ENCODE results near the gene MMP17.
"Not testable (repeated sequence)": the region's sequence is repeated elsewhere in the genome, so short reads cannot be mapped to it uniquely, and the experiment has no call there.

The MMP17 gene

GRCh38 chr12:131800594-131801135, 27.5 kb upstream of the MMP17 start:
- no peak for FAIRE-seq

- FAIRE-seq = no peak
Observed at GRCh38 chr12:131801254-131801866, 26.8 kb upstream of the MMP17 start.

- no peak for FAIRE-seq
Observed at GRCh38 chr12:131803961-131804521, 24.2 kb upstream of the MMP17 start.

DNA sequence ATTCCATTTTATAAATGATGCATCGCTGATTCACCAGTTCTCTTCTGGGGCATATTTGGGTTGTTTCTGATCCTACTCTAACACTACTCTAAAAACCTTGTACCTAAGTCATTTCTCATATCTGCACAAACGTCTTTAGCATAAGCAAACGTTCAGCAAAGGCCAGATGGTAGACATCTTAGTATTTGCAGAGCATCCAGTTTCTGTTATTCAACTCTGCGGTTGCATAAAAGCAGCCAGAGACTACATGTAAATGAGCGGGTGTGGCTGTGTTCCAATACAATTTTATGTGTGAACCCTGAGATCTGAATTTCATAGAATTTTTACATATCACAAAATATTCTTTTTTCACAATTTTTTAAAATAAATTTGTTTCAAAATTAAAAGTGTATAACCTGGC, 22.8 kb upstream of the MMP17 start:
- no peak for FAIRE-seq

- FAIRE-seq = no peak
Observed at GRCh38 chr12:131806674-131807073, 21.5 kb upstream of the MMP17 start.

- FAIRE-seq = no peak
Observed at GRCh38 chr12:131808744-131809371, 19.3 kb upstream of the MMP17 start.

DNA sequence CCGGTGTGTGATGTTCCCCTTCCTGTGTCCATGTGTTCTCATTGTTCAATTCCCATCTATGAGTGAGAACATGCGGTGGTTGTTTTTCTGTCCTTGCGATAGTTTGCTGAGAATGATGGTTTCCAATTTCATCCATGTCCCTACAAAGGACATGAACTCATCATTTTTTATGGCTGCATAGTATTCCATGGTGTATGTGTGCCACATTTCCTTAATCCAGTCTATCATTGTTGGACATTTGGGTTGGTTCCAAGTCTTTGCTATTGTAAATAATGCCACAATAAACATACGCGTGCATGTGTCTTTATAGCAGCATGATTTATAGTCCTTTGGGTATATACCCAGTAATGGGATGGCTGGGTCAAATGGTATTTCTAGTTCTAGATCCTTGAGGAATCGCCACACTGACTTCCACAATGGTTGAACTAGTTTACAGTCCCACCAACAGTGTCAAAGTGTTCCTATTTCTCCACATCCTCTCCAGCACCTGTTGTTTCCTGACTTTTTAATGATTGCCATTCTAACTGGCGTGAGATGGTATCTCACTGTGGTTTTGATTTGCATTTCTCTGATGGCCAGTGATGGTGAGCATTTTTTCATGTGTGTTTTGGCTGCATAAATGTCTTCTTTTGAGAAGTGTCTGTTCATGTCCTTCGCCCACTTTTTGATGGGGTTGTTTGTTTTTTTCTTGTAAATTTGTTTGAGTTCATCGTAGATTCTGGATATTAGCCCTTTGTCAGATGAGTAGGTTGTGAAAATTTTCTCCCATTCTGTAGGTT, 18.5 kb upstream of the MMP17 start:
- not testable (repeated sequence) for FAIRE-seq

GRCh38 chr12:131810726-131811125, 17.5 kb upstream of the MMP17 start:
- no peak for FAIRE-seq

DNA sequence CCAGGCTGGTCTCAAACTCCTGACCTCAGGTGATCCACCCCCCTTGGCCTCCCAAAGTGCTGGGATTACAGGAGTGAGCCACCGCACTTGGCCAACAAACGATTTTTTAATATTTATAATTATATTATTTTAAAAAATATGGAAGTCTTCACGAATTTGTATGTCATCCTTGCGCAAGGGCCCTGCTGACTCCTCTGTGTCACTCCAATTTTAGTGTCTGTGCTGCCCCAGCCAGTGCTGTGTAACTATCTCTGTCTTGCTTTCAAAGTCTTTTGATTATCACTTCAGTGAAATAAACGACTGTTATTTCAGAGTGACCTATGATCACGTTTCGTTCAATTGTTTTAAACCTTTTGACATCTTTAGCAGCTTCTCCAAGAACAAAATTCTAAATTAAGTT, 13.1 kb upstream of the MMP17 start:
- no peak for FAIRE-seq

GRCh38 chr12:131816495-131816894, 11.7 kb upstream of the MMP17 start:
- FAIRE-seq = no peak

- no peak for FAIRE-seq
Observed at GRCh38 chr12:131817241-131817640, 11.0 kb upstream of the MMP17 start.

GRCh38 chr12:131818821-131819585, 9.2 kb upstream of the MMP17 start:
- no peak for FAIRE-seq

DNA sequence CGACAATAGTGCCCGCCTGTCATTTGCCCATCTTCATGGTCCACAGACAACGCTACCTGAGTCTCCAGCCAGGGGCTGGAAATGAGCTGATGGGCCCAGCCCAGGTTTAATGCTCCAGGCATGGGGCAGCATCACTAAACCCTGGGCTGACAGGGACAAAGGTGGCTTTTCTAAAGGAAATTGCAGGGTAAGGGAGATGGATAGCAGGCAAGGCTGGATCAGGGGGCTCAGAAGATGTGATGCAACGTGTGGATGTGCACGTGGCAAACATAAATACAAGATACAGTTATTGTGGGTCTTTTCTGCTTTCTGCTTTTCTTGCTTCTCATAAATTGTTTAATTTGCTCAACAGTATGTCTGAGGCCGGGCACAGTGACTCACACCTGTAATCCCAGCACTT, 3.7 kb upstream of the MMP17 start:
- no peak for FAIRE-seq

DNA sequence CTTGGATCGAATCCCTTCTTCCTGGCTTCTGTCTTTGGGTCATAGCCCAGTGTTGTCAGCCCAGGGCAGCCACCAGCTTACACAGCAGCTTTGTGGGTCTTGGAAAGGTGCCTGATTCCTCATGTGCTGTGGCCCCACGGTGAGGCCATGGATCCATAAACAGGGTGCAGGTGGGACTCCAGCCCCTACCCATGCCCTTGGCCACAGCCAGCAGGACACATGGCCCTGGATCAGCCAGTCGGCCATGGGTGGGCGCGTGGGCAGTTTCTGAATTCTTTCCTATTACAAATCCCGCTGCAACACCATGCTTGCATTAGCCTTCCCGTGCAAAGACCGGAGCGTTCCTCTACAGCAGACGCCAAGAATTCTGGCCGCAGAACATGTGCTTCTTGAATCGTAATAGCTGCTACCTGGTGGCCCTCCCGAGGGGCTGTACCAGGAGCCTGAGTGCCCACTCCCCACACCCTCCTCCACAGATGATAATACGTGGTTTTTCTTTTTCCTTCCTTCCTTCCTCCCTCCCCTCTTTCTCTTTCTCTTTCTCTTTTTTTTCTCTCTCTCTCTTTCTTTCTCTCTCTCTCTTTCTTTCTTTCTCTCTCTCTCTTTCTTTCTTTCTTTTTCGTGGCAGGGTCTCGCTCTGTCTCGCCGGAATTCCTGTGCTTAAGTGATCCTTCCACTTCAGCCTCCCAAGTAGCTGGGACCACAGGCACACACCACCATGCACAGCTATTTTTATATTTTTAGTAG, 2.9 kb upstream of the MMP17 start:
- FAIRE-seq = no peak

- no peak for FAIRE-seq
Observed at GRCh38 chr12:131826097-131826928, 1.9 kb upstream of the MMP17 start.

DNA sequence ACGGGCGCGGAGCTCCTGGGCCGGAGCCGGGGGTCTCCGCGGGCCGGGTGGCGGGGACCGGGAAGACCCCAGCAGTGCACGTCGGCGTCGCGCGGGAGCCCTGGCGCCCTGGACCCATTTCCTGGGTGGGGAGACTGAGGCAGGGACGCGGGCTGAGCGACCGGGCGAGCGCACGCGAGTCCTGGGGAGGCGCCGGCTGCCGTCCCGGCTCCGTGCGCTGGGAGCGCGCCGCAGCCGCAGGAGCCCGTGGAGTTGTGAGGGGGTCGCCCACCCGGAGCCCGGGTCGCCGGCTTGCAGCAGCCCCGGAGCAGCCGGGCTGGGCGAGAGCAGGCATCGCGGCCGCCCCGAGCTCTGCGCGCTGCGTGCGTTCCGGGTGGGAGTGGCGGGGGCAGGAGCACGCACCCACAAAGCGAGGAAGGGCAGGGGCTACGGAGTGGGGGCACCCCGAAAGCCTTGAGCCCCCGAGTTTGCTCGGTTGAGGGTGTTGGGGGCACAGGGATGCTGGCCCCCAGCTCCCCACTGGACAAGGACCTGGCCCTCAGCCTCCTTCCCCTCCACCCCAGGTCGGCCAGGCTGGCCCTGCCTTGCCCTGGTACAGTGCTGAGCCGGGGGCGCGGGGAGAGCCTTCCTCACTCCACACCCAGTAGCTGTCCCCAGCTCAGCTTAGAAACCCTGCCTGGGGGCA, 620 bp downstream of the MMP17 start:
- no peak for FAIRE-seq

DNA sequence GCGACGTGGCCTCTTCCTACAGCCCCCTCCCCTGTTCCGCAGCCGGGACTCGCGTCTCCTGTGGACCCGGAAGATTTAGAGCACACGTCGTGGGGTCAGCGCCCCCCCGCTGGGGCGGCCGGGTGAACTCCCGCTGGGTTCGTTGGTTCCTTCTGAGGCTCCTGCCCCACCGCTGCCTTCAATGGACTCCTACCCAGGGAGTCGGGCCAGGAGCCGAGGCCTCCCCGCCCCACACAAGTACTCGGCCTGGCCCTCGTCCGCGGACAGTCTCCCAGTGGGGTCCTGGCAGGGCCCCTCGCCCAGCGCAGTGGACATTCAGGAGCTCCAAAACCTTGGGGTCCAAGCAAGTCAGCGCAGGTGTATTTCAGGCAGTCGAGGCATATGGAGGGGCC, 1.2 kb downstream of the MMP17 start:
- FAIRE-seq = no peak

DNA sequence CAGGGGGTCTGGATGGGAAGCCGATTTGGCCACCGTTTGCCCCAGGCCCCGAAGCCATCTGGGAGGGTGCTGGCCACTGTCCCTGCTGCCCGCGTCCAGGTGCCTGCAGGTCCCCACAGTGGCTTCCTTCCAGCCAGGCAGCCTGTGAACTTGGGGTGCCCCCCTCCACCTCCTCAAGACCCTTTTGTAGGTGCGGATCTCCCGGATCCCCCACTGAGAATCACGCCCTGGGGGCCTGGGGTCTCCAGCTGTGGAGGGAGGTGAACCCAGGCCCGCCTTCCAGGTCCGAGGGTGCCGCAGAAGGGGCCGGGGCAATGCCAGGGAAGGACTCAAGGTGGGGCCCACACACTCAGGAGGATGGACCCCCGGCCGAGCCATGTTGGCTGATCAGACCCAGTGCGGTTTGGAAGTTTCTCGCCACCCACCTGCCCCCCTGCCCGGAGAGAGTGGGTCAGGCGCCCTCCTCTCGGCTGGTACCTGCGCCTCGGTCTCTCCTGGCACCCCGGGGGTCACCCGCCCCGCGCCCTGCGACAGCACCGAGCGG, 1.7 kb downstream of the MMP17 start:
- no peak for FAIRE-seq

GRCh38 chr12:131830335-131830913, 2.2 kb downstream of the MMP17 start:
- FAIRE-seq = no peak
